Measurements from ENCODE around the gene CLEC16A.
"Not testable (repeated sequence)": the region's sequence is repeated elsewhere in the genome, so short reads cannot be mapped to it uniquely, and the experiment has no call there.

DNA sequence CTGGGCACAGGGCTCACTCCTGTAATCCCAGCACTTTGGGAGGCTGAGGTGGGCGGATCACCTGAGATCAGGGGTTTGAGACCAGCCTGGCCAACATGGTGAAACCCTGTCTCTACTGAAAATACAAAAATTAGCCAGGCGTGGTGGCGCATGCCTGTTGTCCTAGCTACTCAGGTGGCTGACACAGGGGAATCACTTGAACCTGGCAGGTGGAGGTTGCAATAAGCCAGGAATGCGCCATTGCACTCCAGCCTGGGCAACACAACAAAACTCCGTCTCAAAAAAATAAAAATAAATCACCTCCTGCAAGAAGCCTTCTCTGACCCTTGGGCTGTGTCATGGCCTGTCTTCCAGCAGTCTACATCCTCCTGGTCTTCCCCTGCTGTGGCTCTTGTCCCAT is 158.9 kb downstream of the CLEC16A start:
- TF ChIP-seq, protein P1, sequence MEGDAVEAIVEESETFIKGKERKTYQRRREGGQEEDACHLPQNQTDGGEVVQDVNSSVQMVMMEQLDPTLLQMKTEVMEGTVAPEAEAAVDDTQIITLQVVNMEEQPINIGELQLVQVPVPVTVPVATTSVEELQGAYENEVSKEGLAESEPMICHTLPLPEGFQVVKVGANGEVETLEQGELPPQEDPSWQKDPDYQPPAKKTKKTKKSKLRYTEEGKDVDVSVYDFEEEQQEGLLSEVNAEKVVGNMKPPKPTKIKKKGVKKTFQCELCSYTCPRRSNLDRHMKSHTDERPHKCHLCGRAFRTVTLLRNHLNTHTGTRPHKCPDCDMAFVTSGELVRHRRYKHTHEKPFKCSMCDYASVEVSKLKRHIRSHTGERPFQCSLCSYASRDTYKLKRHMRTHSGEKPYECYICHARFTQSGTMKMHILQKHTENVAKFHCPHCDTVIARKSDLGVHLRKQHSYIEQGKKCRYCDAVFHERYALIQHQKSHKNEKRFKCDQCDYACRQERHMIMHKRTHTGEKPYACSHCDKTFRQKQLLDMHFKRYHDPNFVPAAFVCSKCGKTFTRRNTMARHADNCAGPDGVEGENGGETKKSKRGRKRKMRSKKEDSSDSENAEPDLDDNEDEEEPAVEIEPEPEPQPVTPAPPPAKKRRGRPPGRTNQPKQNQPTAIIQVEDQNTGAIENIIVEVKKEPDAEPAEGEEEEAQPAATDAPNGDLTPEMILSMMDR (IDR thresholded peaks at IDR 0.05): not testable (repeated sequence)
- TF ChIP-seq EZH2 (IDR thresholded peaks at IDR 0.05): not testable (repeated sequence)
